NB4 (cell line): ENCODE measurements around the gene ELP5.

Source experiments
- POLR2A ChIP-seq: IDR thresholded peaks from 2 replicates; pipeline ENCODE4 v1.6.1; 2011; ENCODE audit warnings: mild to moderate bottlenecking; ENCODE audit not compliant: insufficient read length; ENCODE audit errors: extremely low read depth
- TF ChIP-seq, protein P1 (sequence below): IDR thresholded peaks from 2 replicates; pipeline ENCODE4 v1.6.1; 2011; ENCODE audit warnings: low read depth, low read length
- TF ChIP-seq, protein P2 (sequence below): IDR thresholded peaks from one replicate; pipeline ENCODE4 v1.5.1; 2012; ENCODE audit warnings: low read depth, low read length

DNA sequence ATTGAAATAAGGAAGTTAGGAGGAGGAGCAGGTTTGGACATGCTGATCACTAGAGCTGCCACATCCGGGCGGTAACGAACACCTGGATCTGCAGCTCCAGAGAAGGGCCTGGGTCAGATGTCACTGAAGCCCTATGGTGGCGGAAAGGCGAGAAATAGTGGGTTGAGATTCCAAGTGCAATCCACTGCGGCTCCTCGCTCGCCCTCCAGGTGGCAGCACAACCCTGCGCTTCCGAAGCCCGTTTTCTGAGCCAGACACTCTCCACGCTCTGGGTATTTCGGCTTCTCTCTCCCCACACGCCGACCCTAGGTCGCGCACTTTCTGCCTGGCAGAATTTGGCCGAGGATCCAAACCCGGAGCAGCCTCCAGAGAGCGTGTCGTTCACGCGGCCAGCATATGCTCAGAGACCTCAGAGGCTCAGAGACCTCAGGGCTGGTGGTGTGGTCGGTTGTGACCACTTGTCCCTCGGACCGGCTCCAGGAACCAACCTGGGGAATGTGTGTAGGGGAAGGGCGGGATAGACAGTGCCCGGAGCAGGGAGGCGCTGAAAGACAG lies 28.6 kb downstream of the ELP5 start:
- no peak for TF ChIP-seq POLR2A
- TF ChIP-seq, protein P1, sequence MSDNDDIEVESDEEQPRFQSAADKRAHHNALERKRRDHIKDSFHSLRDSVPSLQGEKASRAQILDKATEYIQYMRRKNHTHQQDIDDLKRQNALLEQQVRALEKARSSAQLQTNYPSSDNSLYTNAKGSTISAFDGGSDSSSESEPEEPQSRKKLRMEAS = peak; percentile 83
- TF ChIP-seq, protein P2, sequence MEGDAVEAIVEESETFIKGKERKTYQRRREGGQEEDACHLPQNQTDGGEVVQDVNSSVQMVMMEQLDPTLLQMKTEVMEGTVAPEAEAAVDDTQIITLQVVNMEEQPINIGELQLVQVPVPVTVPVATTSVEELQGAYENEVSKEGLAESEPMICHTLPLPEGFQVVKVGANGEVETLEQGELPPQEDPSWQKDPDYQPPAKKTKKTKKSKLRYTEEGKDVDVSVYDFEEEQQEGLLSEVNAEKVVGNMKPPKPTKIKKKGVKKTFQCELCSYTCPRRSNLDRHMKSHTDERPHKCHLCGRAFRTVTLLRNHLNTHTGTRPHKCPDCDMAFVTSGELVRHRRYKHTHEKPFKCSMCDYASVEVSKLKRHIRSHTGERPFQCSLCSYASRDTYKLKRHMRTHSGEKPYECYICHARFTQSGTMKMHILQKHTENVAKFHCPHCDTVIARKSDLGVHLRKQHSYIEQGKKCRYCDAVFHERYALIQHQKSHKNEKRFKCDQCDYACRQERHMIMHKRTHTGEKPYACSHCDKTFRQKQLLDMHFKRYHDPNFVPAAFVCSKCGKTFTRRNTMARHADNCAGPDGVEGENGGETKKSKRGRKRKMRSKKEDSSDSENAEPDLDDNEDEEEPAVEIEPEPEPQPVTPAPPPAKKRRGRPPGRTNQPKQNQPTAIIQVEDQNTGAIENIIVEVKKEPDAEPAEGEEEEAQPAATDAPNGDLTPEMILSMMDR = peak; percentile 70
